MCF 10A (cell line): ENCODE results near the gene PLEKHA1. TPM values are rescaled to one million over a fixed set of nuclear protein-coding genes. Genes with fewer than 3 reads are reported as not detected.

ENCODE experiments used
- BruUV-seq: library from RNA; stranded (reverse); fragments of 400-500 nt; replicated peaks from 2 replicates; lab custom pipeline; 2021; lab: Mats Ljungman, UMichigan
- CTCF ChIA-PET: fragments of 300-600 bp; sonication (Branson Sonifier 250); formaldehyde crosslinking; extraction: SDS; loops from one replicate; lab custom pipeline; 2021; ENCODE audit warnings: antibody characterized with exemption, inconsistent platforms; lab: Yijun Ruan, JAX
- POLR2A ChIA-PET: fragments of 300-600, 350-650 bp; sonication (Branson Sonifier 250); formaldehyde crosslinking; extraction: SDS; loops from one replicate; lab custom pipeline; 2020; ENCODE audit warnings: antibody characterized with exemption, inconsistent platforms; lab: Yijun Ruan, JAX
- DNase-seq: peaks from one replicate; pipeline ENCODE4 v3.0.0-alpha.2; 2018; ENCODE audit not compliant: unreplicated experiment
- H3K27ac Mint-ChIP-seq: one replicate; pipeline ENCODE4 v1.8.0; 2022; ENCODE audit warnings: mild to moderate bottlenecking, low read depth, mixed read lengths; ENCODE audit not compliant: unreplicated experiment
- H3K27me3 Mint-ChIP-seq: one replicate; pipeline ENCODE4 v1.8.0; 2022; ENCODE audit warnings: mixed read lengths; ENCODE audit not compliant: insufficient read depth, unreplicated experiment
- H3K36me3 Mint-ChIP-seq: one replicate; pipeline ENCODE4 v1.8.0; 2022; ENCODE audit warnings: mild to moderate bottlenecking, moderate library complexity, mixed read lengths; ENCODE audit not compliant: insufficient read depth, unreplicated experiment
- H3K4me1 Mint-ChIP-seq: one replicate; pipeline ENCODE4 v1.8.0; 2022; ENCODE audit warnings: mixed read lengths; ENCODE audit not compliant: insufficient read depth, unreplicated experiment
- H3K4me3 Mint-ChIP-seq: one replicate; pipeline ENCODE4 v1.8.0; 2022; ENCODE audit warnings: mild to moderate bottlenecking, moderate library complexity, mixed read lengths; ENCODE audit not compliant: unreplicated experiment
- H3K9me3 Mint-ChIP-seq: one replicate; pipeline ENCODE4 v1.8.0; 2022; ENCODE audit warnings: mixed read lengths; ENCODE audit not compliant: unreplicated experiment
- intact Hi-C: fragments of 100-400 bp; cut with micrococcal nuclease; formaldehyde crosslinking; loops from 2 replicates; pipeline ENCODE4 v1.14.1; 2022
- total RNA-seq: library from RNA; stranded (reverse); gene quantifications from 2 replicates; pipeline ENCODE4 v1.2.3, GENCODE V29; 2022
- TF ChIP-seq, protein P1 (sequence below): fragments of 200-600 bp; IDR thresholded peaks from one replicate; pipeline ENCODE4 v1.8.0; 2022; ENCODE audit warnings: antibody characterized with exemption, mild to moderate bottlenecking; ENCODE audit not compliant: unreplicated experiment

PLEKHA1 gene
- total RNA-seq, 1 experiment from 2014 or later: 55.8 TPM

DNA sequence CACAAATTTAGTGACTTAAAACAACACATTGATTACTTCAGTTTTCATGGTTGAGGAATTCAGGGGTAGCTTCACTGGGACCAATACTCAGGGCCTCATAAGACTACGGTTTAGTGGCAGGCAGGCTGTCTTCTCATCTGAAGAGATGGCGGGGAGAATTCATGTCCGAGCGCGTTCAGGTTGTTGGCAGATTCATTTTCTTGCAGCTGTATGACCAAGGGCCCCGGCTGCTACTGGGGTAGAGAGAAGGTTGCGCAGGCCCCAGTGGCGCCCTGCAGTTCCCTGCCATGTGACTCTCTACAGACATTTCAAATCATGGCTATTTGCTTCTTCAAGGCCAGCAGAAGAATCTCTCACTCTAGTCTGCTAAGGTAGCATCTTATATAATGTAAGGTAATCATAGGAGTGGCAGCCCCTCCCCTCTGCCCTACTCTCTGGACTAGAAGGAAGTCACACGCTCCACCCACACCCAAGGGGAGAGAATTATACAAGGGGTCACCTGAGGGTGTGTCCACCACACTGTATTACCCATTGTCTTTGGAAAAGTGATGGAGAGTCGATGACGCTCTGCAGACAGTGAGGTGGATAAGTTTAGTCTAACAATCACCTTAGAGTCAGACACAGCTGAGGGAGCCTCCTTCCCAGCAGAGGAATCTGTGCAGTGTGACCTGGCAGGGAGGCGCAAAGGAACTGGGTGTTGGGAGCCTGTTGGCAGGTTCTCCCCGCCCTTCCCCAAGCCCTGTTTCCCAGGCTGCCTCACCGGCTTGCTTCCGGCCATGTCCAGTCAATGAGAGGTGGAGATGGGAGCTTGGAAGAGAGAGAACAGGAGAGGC is 35.7 kb upstream of the PLEKHA1 start:
- CTCF ChIA-PET: interaction anchor here (1.2 to 2.1 kb wide), 7 partner anchors 10 to 227 kb away, joined by 3 to 8 read pairs (median 4); no protein-coding TSS in a partner anchor
- no peaks in the 10 kb centered on the region for H3K36me3 Mint-ChIP-seq

DNA sequence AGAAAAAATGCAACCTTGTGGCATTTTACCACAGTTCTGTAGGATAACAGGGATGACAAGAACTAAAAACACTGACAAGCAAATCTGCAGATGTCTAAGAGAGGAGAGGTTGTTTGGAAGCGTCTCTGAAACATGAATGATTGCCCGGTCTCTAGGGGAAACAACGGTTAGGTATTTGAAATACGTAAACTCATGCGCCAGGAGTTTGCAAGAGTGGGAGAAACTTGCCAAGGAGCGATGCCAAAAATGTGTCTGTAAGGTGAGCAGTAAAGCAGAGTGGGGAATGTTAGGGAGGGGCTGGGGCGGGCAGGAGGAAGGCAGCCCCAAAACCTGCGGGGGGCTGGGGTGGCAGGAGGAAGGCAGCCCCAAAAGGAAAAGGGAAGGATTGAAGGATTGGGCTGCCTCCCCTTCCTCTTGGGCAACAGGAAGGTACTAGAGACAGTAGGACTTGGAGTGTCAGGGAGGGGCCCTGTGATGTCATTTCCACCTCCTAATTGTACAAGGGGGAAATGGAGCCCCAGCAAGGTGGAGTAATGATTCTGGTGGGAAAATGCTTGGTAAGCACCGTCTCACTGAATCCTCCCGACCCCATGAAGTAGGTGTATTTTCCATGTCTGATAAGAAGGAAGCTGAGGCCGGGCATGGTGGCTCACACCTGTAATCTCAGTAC is 33.2 kb upstream of the PLEKHA1 start:
- Mint-ChIP-seq H3K27me3 (no peaks in the 10 kb centered on the region), H3K9me3 (peaks cover 2% of the 10 kb centered on the region), H3K36me3 (no peaks in the 10 kb centered on the region), H3K4me3 (no peak overlapping the region), H3K4me1 (peaks cover 12% of the 10 kb centered on the region), H3K27ac (no peak overlapping the region)
- ChIA-PET CTCF (interaction anchor here (0.7 to 2.2 kb wide), 4 partner anchors 10 to 363 kb away, joined by 3 to 8 read pairs (median 4); no protein-coding TSS in a partner anchor), POLR2A (interaction anchor here (0.5 kb wide), 1 partner anchor 364 kb away, joined by 3 read pairs; no protein-coding TSS in a partner anchor)
- no peak for DNase-seq
- BruUV-seq: no TSS peak
- TF ChIP-seq, protein P1, sequence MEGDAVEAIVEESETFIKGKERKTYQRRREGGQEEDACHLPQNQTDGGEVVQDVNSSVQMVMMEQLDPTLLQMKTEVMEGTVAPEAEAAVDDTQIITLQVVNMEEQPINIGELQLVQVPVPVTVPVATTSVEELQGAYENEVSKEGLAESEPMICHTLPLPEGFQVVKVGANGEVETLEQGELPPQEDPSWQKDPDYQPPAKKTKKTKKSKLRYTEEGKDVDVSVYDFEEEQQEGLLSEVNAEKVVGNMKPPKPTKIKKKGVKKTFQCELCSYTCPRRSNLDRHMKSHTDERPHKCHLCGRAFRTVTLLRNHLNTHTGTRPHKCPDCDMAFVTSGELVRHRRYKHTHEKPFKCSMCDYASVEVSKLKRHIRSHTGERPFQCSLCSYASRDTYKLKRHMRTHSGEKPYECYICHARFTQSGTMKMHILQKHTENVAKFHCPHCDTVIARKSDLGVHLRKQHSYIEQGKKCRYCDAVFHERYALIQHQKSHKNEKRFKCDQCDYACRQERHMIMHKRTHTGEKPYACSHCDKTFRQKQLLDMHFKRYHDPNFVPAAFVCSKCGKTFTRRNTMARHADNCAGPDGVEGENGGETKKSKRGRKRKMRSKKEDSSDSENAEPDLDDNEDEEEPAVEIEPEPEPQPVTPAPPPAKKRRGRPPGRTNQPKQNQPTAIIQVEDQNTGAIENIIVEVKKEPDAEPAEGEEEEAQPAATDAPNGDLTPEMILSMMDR: no peak
- intact Hi-C loops: no loop called here

More for the DNA sequence above, 35.7 kb upstream of the PLEKHA1 start:
- DNase-seq: no peak
- Mint-ChIP-seq H3K27ac (no peak overlapping the region), H3K27me3 (no peaks in the 10 kb centered on the region), H3K9me3 (no peaks in the 10 kb centered on the region), H3K4me1 (peaks cover 4% of the 10 kb centered on the region), H3K4me3 (no peak overlapping the region)
- POLR2A ChIA-PET: interaction anchor here (0.7 to 1.2 kb wide), 2 partner anchors 11 to 31 kb away, joined by 3 to 6 read pairs; no protein-coding TSS in a partner anchor
- TF ChIP-seq, protein P1: no peak
- intact Hi-C loops: no loop called here
- no TSS peak for BruUV-seq

DNA sequence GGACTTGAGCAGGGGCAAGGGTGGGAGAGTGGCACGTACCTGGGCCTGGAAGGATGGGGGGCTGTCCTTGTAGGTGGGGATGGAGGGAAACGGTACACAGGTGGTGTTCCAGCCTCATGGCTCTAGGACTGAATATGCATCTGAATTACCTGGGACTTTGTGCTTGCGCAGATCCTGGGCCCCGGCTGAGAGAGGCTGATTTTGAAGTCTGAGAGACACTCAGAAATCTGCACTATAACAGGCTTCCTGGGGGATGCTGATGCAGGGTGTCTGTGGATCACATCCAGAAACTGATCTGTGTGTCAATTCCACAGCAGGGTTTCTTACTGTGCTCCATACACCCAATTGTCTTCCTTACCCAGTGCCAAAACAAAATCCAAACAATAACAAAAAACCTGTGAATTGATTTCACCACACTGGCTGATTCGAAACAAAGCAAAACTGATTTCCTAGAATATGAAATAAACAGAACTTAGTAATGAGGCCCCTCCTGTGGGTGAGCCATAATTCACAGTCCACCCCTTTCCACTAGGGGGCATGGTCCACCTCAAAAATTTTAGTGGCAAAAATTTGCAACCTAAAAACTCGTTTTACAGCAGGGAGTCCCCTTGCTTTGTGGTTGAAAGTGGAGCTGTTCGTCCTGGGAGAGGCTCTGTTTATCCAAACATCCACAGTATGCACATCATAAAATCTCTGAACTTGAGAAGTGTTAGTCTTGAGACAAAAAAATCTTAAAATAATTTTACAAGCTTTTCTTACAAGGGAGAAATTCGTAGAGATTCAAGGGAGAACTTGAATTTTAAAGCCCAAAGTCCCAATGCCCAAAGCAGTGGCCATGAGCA is 32.0 kb upstream of the PLEKHA1 start:
- ChIA-PET POLR2A (interaction anchor here (0.9 to 2.6 kb wide), 7 partner anchors 18 to 223 kb away, joined by 3 to 12 read pairs (median 4); partner anchors contain the start of gene PLEKHA1), CTCF (interaction anchor here (0.6 to 3.1 kb wide), 18 partner anchors 14 to 361 kb away, joined by 3 to 45 read pairs (median 4); partner anchors contain the start of gene PLEKHA1)
- Mint-ChIP-seq H3K9me3 (peaks cover 8% of the 10 kb centered on the region), H3K27me3 (no peaks in the 10 kb centered on the region), H3K27ac (no peak overlapping the region), H3K4me1 (peaks cover 12% of the 10 kb centered on the region), H3K36me3 (no peaks in the 10 kb centered on the region), H3K4me3 (no peak overlapping the region)
- intact Hi-C loops: loop anchor here (1.0 kb wide), 4 partner anchors 44 to 361 kb away; no protein-coding TSS in a partner anchor
- BruUV-seq: no TSS peak
- TF ChIP-seq, protein P1: peak; percentile 54
- DNase-seq: peak; percentile 72
